Astrocyte of the cerebellum (primary cell): ENCODE data around the gene ALDOB.

Experiments
- DNase-seq: peaks from one replicate; pipeline ENCODE4 v3.0.0-alpha.2; 2011; ENCODE audit warnings: low read depth
- H3K4me3 ChIP-seq: 2 replicates; pipeline ENCODE4 v1.5.1; 2011; ENCODE audit warnings: mild to moderate bottlenecking, low read depth, low read length, moderate library complexity
- CTCF ChIP-seq: IDR thresholded peaks from 2 replicates; pipeline ENCODE4 v1.5.1; 2012; ENCODE audit warnings: low read length, low read depth, moderate library complexity, mild to moderate bottlenecking; ENCODE audit errors: missing control alignments
- in situ Hi-C: cut with HindIII; loops from 2 replicates; pipeline ENCODE4 v1.10.0; 2017; ENCODE audit warnings: low sequenced_read_pairs

The ALDOB gene

DNA sequence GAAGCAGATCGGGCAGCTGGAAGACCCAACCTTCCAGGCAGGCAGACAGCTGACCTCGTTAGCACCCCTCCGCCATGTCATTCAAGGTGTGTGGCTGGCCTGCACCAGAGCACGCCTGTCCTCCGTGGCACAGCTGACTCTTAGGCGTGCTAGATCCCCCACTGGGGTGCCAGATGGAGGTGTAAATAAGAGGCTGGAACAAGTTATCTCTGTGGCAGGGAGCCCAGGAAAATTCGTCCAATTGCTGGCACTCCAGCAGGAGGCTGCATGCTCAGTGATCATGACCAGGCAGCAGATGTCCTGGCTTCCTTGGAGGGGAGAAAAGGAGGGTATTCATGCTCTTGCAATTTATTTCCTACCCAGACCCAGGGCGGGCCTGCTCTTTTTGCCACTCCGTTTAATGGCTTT lies 7.8 kb upstream of the ALDOB start:
- TF ChIP-seq CTCF: no peak
- in situ Hi-C loops: no loop called here
- no peak overlapping the region for H3K4me3 ChIP-seq
- no peak for DNase-seq

DNA sequence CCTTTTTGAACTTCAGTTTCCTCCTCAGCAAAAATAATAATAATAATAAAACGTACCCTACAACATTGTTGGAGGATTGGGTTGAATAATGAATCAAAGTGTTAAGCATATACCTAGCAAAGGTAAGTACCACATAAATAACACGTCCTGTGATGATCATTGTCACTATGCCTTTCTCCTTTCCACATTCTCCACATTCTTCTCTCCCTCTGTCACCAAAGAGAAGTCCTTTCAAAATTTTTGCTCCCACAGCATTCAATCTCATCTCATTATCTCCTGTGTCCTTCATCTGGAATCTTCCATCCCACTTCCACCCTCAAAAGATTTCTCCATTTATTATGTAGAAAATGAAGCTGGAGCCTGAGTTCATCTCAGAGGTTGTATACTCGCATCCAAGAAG lies 7.2 kb upstream of the ALDOB start:
- in situ Hi-C loops: no loop called here
- DNase-seq: no peak
- no peak for TF ChIP-seq CTCF
- H3K4me3 ChIP-seq: no peak overlapping the region

DNA sequence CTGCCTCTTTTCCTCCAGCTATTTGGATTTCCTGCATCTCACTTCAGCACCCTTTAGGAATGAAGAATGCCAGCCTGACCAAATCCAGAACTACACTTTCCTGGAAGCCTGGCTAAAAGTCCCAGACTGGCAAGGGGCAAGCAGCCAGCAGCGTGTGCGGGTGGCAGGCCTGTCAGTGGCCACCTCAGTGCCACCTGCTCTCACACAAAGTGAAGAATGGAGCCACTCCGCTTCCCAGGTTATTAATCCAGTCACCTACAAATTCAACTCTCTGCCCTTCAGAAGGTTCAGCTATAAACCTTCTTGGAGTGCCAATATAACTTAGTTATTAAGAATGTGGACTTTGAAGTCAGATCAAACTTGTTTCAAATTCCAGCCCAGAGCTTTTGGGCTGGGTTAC lies 6.7 kb upstream of the ALDOB start:
- no peak overlapping the region for H3K4me3 ChIP-seq

GRCh38 chr9:101440714-101441230 lies 5.2 kb upstream of the ALDOB start:
- in situ Hi-C loops: no loop called here
- H3K4me3 ChIP-seq: no peak overlapping the region
- TF ChIP-seq CTCF: no peak
- no peak for DNase-seq

More for the DNA sequence above, 6.7 kb upstream of the ALDOB start:
- TF ChIP-seq CTCF: no peak
- in situ Hi-C loops: no loop called here
- no peak for DNase-seq

DNA sequence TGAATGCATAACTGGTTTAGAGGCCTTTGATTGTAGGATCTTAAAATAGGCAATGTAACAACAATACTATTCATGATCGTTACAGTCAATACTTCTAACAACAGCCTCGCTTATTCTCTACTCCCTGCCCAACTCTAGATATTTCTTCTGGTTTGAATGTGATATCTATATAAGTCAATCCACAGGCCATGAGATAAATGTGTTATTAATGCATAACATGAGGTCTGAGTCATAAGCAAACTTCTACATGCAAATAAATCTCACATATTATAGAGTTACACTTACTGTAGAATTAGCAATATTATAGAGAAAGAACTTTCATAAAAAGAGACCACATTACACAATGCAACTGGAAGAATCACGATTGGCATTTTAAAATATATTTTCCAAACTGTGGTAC lies 2.9 kb upstream of the ALDOB start:
- in situ Hi-C loops: no loop called here
- H3K4me3 ChIP-seq: no peak overlapping the region
- no peak for DNase-seq
- no peak for TF ChIP-seq CTCF

GRCh38 chr9:101437806-101438232 lies 2.2 kb upstream of the ALDOB start:
- H3K4me3 ChIP-seq: no peak overlapping the region
- in situ Hi-C loops: no loop called here
- TF ChIP-seq CTCF: no peak
- no peak for DNase-seq

GRCh38 chr9:101434998-101435397 lies 576 bp downstream of the ALDOB start:
- TF ChIP-seq CTCF: no peak
- no peak for DNase-seq
- in situ Hi-C loops: no loop called here
- H3K4me3 ChIP-seq: no peak overlapping the region
